H9 (cell line): Measurements from ENCODE around the gene TMEM176A. TPM values are rescaled to one million over a fixed set of nuclear protein-coding genes. Genes with fewer than 3 reads are reported as not detected.

Source experiments
- DNase-seq: peaks from one replicate; pipeline ENCODE4 v3.0.0-alpha.2; 2017
- H2AFZ ChIP-seq: one replicate; pipeline ENCODE4 v1.6.1; 2013; ENCODE audit warnings: mild to moderate bottlenecking, low read length, control low read depth, moderate library complexity
- H2AK5ac ChIP-seq: 2 replicates; pipeline ENCODE4 v1.6.1; 2013; ENCODE audit warnings: low read length, control low read depth, mixed read lengths; ENCODE audit not compliant: insufficient read length
- H2BK120ac ChIP-seq: one replicate; pipeline ENCODE4 v1.6.1; 2013; ENCODE audit warnings: low read depth, mild to moderate bottlenecking, low read length, control low read depth, inconsistent platforms; ENCODE audit not compliant: poor library complexity, severe bottlenecking
- H2BK12ac ChIP-seq: 2 replicates; pipeline ENCODE4 v1.6.1; 2013; ENCODE audit warnings: low read length, control low read depth, mixed read lengths, low read depth; ENCODE audit not compliant: insufficient read length
- H2BK15ac ChIP-seq: 2 replicates; pipeline ENCODE4 v1.6.1; 2013; ENCODE audit warnings: low read depth, low read length, control low read depth
- H2BK20ac ChIP-seq: one replicate; pipeline ENCODE4 v1.6.1; 2013; ENCODE audit warnings: low read depth, mild to moderate bottlenecking, low read length, control low read depth, inconsistent platforms; ENCODE audit not compliant: poor library complexity, severe bottlenecking
- H2BK5ac ChIP-seq: 2 replicates; pipeline ENCODE4 v1.6.1; 2013; ENCODE audit warnings: low read length, control low read depth, mixed read lengths; ENCODE audit not compliant: insufficient read length
- H3K14ac ChIP-seq: 2 replicates; pipeline ENCODE4 v1.6.1; 2013; ENCODE audit warnings: low read length, control low read depth; ENCODE audit not compliant: insufficient read depth
- H3K18ac ChIP-seq: 2 replicates; pipeline ENCODE4 v1.6.1; 2013; ENCODE audit warnings: low read depth, mild to moderate bottlenecking, mixed read lengths, low read length, control low read depth; ENCODE audit not compliant: insufficient read length
- H3K23ac ChIP-seq: 2 replicates; pipeline ENCODE4 v1.6.1; 2013; ENCODE audit warnings: low read length, control low read depth, mixed read lengths, low read depth; ENCODE audit not compliant: insufficient read length
- H3K23me2 ChIP-seq: 2 replicates; pipeline ENCODE4 v1.6.1; 2013; ENCODE audit warnings: low read depth, mild to moderate bottlenecking, mixed read lengths, low read length, control low read depth; ENCODE audit not compliant: insufficient read length, poor library complexity, severe bottlenecking
- H3K27ac ChIP-seq: 2 replicates; pipeline ENCODE4 v1.5.1; 2013; ENCODE audit warnings: low read length, control low read depth, mixed read lengths, low read depth; ENCODE audit not compliant: insufficient read length
- H3K27me3 ChIP-seq: 2 replicates; pipeline ENCODE4 v1.6.1; 2013; ENCODE audit warnings: low read length, control low read depth, inconsistent platforms; ENCODE audit not compliant: insufficient read depth
- H3K4ac ChIP-seq: 2 replicates; pipeline ENCODE4 v1.6.1; 2013; ENCODE audit warnings: low read depth, mild to moderate bottlenecking, control low read depth, inconsistent platforms, low read length, moderate library complexity
- H3K4me1 ChIP-seq: 2 replicates; pipeline ENCODE4 v1.6.1; 2013; ENCODE audit warnings: low read length, control low read depth, inconsistent platforms; ENCODE audit not compliant: insufficient read depth
- H3K4me2 ChIP-seq: 2 replicates; pipeline ENCODE4 v1.6.1; 2013; ENCODE audit warnings: low read length, control low read depth, mixed read lengths; ENCODE audit not compliant: insufficient read length, insufficient read depth
- H3K56ac ChIP-seq: 2 replicates; pipeline ENCODE4 v1.6.1; 2013; ENCODE audit warnings: low read depth, mild to moderate bottlenecking, mixed read lengths, low read length, control low read depth; ENCODE audit not compliant: insufficient read length
- H3K79me1 ChIP-seq: 2 replicates; pipeline ENCODE4 v1.6.1; 2013; ENCODE audit warnings: low read depth, mild to moderate bottlenecking, moderate library complexity, low read length, control low read depth, inconsistent platforms; ENCODE audit not compliant: insufficient read depth, poor library complexity, severe bottlenecking
- H3K79me2 ChIP-seq: 2 replicates; pipeline ENCODE4 v1.6.1; 2013; ENCODE audit warnings: low read length, control low read depth, inconsistent platforms; ENCODE audit not compliant: insufficient read depth
- H3K9ac ChIP-seq: 2 replicates; pipeline ENCODE4 v1.6.1; 2013; ENCODE audit warnings: low read length, control low read depth, mixed read lengths; ENCODE audit not compliant: insufficient read length; ENCODE audit errors: extremely low read depth
- H3K9me3 ChIP-seq: one replicate; pipeline ENCODE4 v1.6.1; 2013; ENCODE audit warnings: low read depth, low read length, inconsistent platforms; ENCODE audit not compliant: control insufficient read depth
- H3T11ph ChIP-seq: one replicate; pipeline ENCODE4 v1.6.1; 2013; ENCODE audit warnings: mild to moderate bottlenecking, low read length, control low read depth, inconsistent platforms
- H4K20me1 ChIP-seq: one replicate; pipeline ENCODE4 v1.6.1; 2013; ENCODE audit not compliant: control insufficient read depth, insufficient read length, insufficient read depth
- H4K5ac ChIP-seq: 2 replicates; pipeline ENCODE4 v1.6.1; 2013; ENCODE audit warnings: low read depth, mild to moderate bottlenecking, mixed read lengths, low read length, control low read depth; ENCODE audit not compliant: insufficient read length
- H4K8ac ChIP-seq: replicated peaks from 2 replicates; pipeline ENCODE4 v1.6.1; 2013; ENCODE audit warnings: low read length, control low read depth, mixed read lengths, low read depth; ENCODE audit not compliant: insufficient read length
- H4K91ac ChIP-seq: 2 replicates; pipeline ENCODE4 v1.6.1; 2013; ENCODE audit warnings: low read depth, mild to moderate bottlenecking, moderate library complexity, mixed read lengths, low read length, control low read depth; ENCODE audit not compliant: insufficient read length
- H3K27ac Mint-ChIP-seq, 3 experiments: 2 replicates in 2 of 3; 3 replicates in 1 of 3; pipeline ENCODE4 v1.8.0; 2020 to 2021; ENCODE audit warnings: mixed read lengths in 3 of 3, mild to moderate bottlenecking in 1 of 3, moderate library complexity in 1 of 3
- H3K27me3 Mint-ChIP-seq: 2 replicates; pipeline ENCODE4 v1.8.0; 2021; ENCODE audit warnings: low read depth, mild to moderate bottlenecking, moderate library complexity, mixed read lengths
- H3K36me3 Mint-ChIP-seq, 3 experiments: 2 replicates in 2 of 3; 3 replicates in 1 of 3; pipeline ENCODE4 v1.8.0; 2020 to 2021; ENCODE audit warnings: low read depth in 3 of 3, mixed read lengths in 3 of 3; ENCODE audit not compliant: insufficient read depth in 1 of 3
- H3K4me1 Mint-ChIP-seq, 2 experiments: 2 replicates each; pipeline ENCODE4 v1.8.0; 2020; ENCODE audit warnings: mixed read lengths in 2 of 2
- H3K4me3 Mint-ChIP-seq, 2 experiments: 2 replicates in 1 of 2; 3 replicates in 1 of 2; pipeline ENCODE4 v1.8.0; 2020 to 2021; ENCODE audit warnings: mild to moderate bottlenecking in 2 of 2, mixed read lengths in 2 of 2, moderate library complexity in 1 of 2
- H3K9me3 Mint-ChIP-seq, 2 experiments: 2 replicates in 1 of 2; 3 replicates in 1 of 2; pipeline ENCODE4 v1.8.0; 2020; ENCODE audit warnings: mild to moderate bottlenecking in 2 of 2, mixed read lengths in 2 of 2, moderate library complexity in 1 of 2
- WGBS: extraction: QIAGEN DNeasy Blood & Tissue Kit; methylation state at CpG from one replicate; pipeline ENCODE4 v1.1.7; 2013; ENCODE audit warnings: missing lambda C conversion rate, low lambda C conversion rate, mixed read lengths; ENCODE audit not compliant: insufficient read length; ENCODE audit errors: extremely low coverage; 5-methylcytosine and 5-hydroxymethylcytosine counted together
- total RNA-seq: library from RNA; stranded (reverse); gene quantifications from 2 replicates; pipeline ENCODE4 v1.2.1, GENCODE V29; 2021
- TF ChIP-seq, protein P1 (sequence below): fragments of 200-600 bp; sonication (generic); conservative IDR thresholded peaks from 3 replicates; pipeline ENCODE4 v1.8.0; 2021; ENCODE audit warnings: antibody characterized with exemption, mild to moderate bottlenecking

TMEM176A gene
- total RNA-seq, 1 experiment from 2014 or later, result not detected

DNA sequence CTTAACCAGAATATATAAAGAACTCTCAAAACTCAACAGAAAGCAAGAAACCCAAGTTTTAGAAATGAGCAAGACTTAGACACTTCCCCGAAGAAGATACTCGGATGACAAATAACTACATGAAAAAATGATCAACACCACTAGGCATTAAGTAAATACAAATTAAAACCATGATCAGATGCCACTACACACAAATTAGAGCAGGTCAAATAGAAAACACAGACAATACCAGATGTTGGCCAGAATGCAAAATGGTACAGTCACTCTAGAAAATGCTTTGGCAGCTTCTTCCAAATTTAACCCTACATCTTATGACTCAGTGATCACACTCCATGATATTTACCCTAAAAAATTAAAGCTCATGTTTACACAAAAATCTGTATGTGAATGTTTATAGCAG is 18.4 kb downstream of the TMEM176A start:
- H4K8ac ChIP-seq, result no peak overlapping the region
- H4K91ac ChIP-seq, result no peak overlapping the region
- H3K9me3 ChIP-seq, result no peaks in the 10 kb centered on the region
- no peak overlapping the region for H3K18ac ChIP-seq
- H3K9ac ChIP-seq, result no peak overlapping the region
- no peak overlapping the region for H3T11ph ChIP-seq
- no peaks in the 10 kb centered on the region for H4K20me1 ChIP-seq
- H2BK120ac ChIP-seq, result no peak overlapping the region
- H2BK12ac ChIP-seq, result no peak overlapping the region
- H3K79me2 ChIP-seq, result no peaks in the 10 kb centered on the region
- no CpG with 5 or more reads among the region's 2 CpGs for WGBS
- no peak for DNase-seq
- H3K9me3 Mint-ChIP-seq, result peaks cover 8 to 11% of the 10 kb centered on the region in 2 experiments; a peak in 4 of 5 replicates
- H2AK5ac ChIP-seq, result no peak overlapping the region
- no peak overlapping the region for H4K5ac ChIP-seq
- no peak overlapping the region for H2BK20ac ChIP-seq
- no peaks in the 10 kb centered on the region for H3K23me2 ChIP-seq
- no peak overlapping the region for H2BK15ac ChIP-seq
- H3K23ac ChIP-seq, result no peak overlapping the region
- H3K27me3 Mint-ChIP-seq, result peaks cover 29% of the 10 kb centered on the region
- no peak overlapping the region for H3K27ac ChIP-seq
- no peak overlapping the region for H3K56ac ChIP-seq
- no peak overlapping the region for H3K4ac ChIP-seq
- peaks cover 16 to 31% of the 10 kb centered on the region in 2 experiments for H3K4me1 Mint-ChIP-seq
- TF ChIP-seq, protein P1, sequence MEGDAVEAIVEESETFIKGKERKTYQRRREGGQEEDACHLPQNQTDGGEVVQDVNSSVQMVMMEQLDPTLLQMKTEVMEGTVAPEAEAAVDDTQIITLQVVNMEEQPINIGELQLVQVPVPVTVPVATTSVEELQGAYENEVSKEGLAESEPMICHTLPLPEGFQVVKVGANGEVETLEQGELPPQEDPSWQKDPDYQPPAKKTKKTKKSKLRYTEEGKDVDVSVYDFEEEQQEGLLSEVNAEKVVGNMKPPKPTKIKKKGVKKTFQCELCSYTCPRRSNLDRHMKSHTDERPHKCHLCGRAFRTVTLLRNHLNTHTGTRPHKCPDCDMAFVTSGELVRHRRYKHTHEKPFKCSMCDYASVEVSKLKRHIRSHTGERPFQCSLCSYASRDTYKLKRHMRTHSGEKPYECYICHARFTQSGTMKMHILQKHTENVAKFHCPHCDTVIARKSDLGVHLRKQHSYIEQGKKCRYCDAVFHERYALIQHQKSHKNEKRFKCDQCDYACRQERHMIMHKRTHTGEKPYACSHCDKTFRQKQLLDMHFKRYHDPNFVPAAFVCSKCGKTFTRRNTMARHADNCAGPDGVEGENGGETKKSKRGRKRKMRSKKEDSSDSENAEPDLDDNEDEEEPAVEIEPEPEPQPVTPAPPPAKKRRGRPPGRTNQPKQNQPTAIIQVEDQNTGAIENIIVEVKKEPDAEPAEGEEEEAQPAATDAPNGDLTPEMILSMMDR, result no peak
- no peak overlapping the region for H2AFZ ChIP-seq
- peaks cover 0 to 14% (median 0%) of the 10 kb centered on the region in 3 experiments; a peak in 3 of 7 replicates for H3K36me3 Mint-ChIP-seq
- H3K4me1 ChIP-seq, result 0 out of 2 replicates have a peak, but pooled peaks cover 3% of the 10 kb centered on the region
- H3K14ac ChIP-seq, result no peak overlapping the region
- no peak overlapping the region for H3K4me3 Mint-ChIP-seq
- H3K4me2 ChIP-seq, result no peak overlapping the region
- no peak overlapping the region for H3K27ac Mint-ChIP-seq
- H3K27me3 ChIP-seq, result no peaks in the 10 kb centered on the region
- no peak overlapping the region for H2BK5ac ChIP-seq
- H3K79me1 ChIP-seq, result no peaks in the 10 kb centered on the region
